Trophoblast cell (in vitro differentiated cells and primary cell): ENCODE results near the gene CD80.

ENCODE experiments used
- DNase-seq, 2 donors: peaks; one replicate each; pipeline ENCODE4 v3.0.0-alpha.2; 2016
- H2AFZ ChIP-seq: 2 replicates; pipeline ENCODE4 v1.6.1; 2013; ENCODE audit warnings: low read length, moderate library complexity, mild to moderate bottlenecking; ENCODE audit not compliant: insufficient read depth, poor library complexity
- H2AK5ac ChIP-seq: 2 replicates; pipeline ENCODE4 v1.6.1; 2013; ENCODE audit warnings: mild to moderate bottlenecking, low read length
- H2BK120ac ChIP-seq: 2 replicates; pipeline ENCODE4 v1.6.1; 2013; ENCODE audit warnings: low read length, mild to moderate bottlenecking, moderate library complexity; ENCODE audit not compliant: insufficient read depth, poor library complexity
- H2BK12ac ChIP-seq: 2 replicates; pipeline ENCODE4 v1.6.1; 2013; ENCODE audit warnings: mild to moderate bottlenecking, low read length, moderate library complexity
- H2BK5ac ChIP-seq: 2 replicates; pipeline ENCODE4 v1.6.1; 2013; ENCODE audit warnings: low read length, low read depth, moderate library complexity, mild to moderate bottlenecking; ENCODE audit not compliant: poor library complexity
- H3K14ac ChIP-seq: 2 replicates; pipeline ENCODE4 v1.6.1; 2013; ENCODE audit warnings: mild to moderate bottlenecking, low read length
- H3K18ac ChIP-seq: 2 replicates; pipeline ENCODE4 v1.6.1; 2013; ENCODE audit warnings: mild to moderate bottlenecking, low read length
- H3K23ac ChIP-seq: 2 replicates; pipeline ENCODE4 v1.6.1; 2013; ENCODE audit warnings: low read length
- H3K27ac ChIP-seq: 2 replicates; pipeline ENCODE4 v1.5.1; 2013; ENCODE audit warnings: low read depth, mild to moderate bottlenecking, inconsistent platforms, low read length, moderate library complexity
- H3K27me3 ChIP-seq: 2 replicates; pipeline ENCODE4 v1.6.1; 2013; ENCODE audit warnings: inconsistent platforms, mild to moderate bottlenecking, low read length, moderate library complexity; ENCODE audit not compliant: insufficient read depth
- H3K36me3 ChIP-seq, 2 experiments: 1 replicate in 1 of 2; 2 replicates in 1 of 2; pipeline ENCODE4 v1.6.1; 2013; ENCODE audit warnings: low read length in 2 of 2, mild to moderate bottlenecking in 2 of 2, moderate library complexity in 1 of 2; ENCODE audit not compliant: insufficient read depth in 2 of 2, control insufficient read depth in 1 of 2
- H3K4ac ChIP-seq: 2 replicates; pipeline ENCODE4 v1.6.1; 2013; ENCODE audit warnings: low read depth, mild to moderate bottlenecking, low read length, moderate library complexity
- H3K4me1 ChIP-seq, 2 experiments: 1 replicate in 1 of 2; 2 replicates in 1 of 2; pipeline ENCODE4 v1.6.1; 2013; ENCODE audit warnings: low read length in 2 of 2, mild to moderate bottlenecking in 2 of 2, moderate library complexity in 1 of 2; ENCODE audit not compliant: insufficient read depth in 2 of 2, control insufficient read depth in 1 of 2
- H3K4me2 ChIP-seq: 2 replicates; pipeline ENCODE4 v1.6.1; 2013; ENCODE audit warnings: inconsistent platforms, mild to moderate bottlenecking, low read length, moderate library complexity
- H3K4me3 ChIP-seq: 2 replicates; pipeline ENCODE4 v1.5.1; 2013; ENCODE audit warnings: mild to moderate bottlenecking, low read depth, low read length, inconsistent platforms
- H3K79me1 ChIP-seq: one replicate; pipeline ENCODE4 v1.6.1; 2013; ENCODE audit warnings: low read length
- H3K79me2 ChIP-seq: 2 replicates; pipeline ENCODE4 v1.6.1; 2013; ENCODE audit warnings: low read length, mild to moderate bottlenecking; ENCODE audit not compliant: control insufficient read depth, insufficient read depth, poor library complexity
- H3K9ac ChIP-seq: 2 replicates; pipeline ENCODE4 v1.6.1; 2013; ENCODE audit warnings: mild to moderate bottlenecking, low read length
- H3K9me3 ChIP-seq: 2 replicates; pipeline ENCODE4 v1.6.1; 2013; ENCODE audit warnings: low read depth, mild to moderate bottlenecking, control low read depth, inconsistent platforms, low read length; ENCODE audit not compliant: insufficient read depth
- H4K12ac ChIP-seq: 2 replicates; pipeline ENCODE4 v1.6.1; 2013; ENCODE audit warnings: low read depth, mild to moderate bottlenecking, low read length, moderate library complexity
- H4K8ac ChIP-seq: 2 replicates; pipeline ENCODE4 v1.6.1; 2013; ENCODE audit warnings: low read depth, mild to moderate bottlenecking, low read length, moderate library complexity
- H4K91ac ChIP-seq: one replicate; pipeline ENCODE4 v1.6.1; 2013; ENCODE audit warnings: low read depth, mild to moderate bottlenecking, low read length, moderate library complexity
- WGBS: extraction: QIAGEN DNeasy Blood & Tissue Kit; methylation state at CpG from one replicate; pipeline ENCODE4 v1.1.7; 2013; ENCODE audit warnings: missing lambda C conversion rate; ENCODE audit not compliant: insufficient read length, insufficient coverage; ENCODE audit errors: extremely low coverage; 5-methylcytosine and 5-hydroxymethylcytosine counted together

CD80 gene

GRCh38 chr3:119601154-119601553 lies 41.7 kb upstream of the CD80 start:
- Histone ChIP-seq H4K8ac (no peak overlapping the region), H2BK5ac (no peak overlapping the region), H4K12ac (no peak overlapping the region), H2AK5ac (no peak overlapping the region), H3K4ac (no peak overlapping the region), H3K4me2 (no peak overlapping the region), H3K9ac (no peak overlapping the region), H3K9me3 (peaks cover 3% of the 10 kb centered on the region), H3K14ac (no peak overlapping the region), H2BK120ac (no peak overlapping the region), H3K4me3 (no peak overlapping the region), H3K79me2 (no peaks in the 10 kb centered on the region), H2BK12ac (no peak overlapping the region), H3K79me1 (no peaks in the 10 kb centered on the region), H3K18ac (no peak overlapping the region), H3K4me1 (peaks cover 12 to 18% of the 10 kb centered on the region in 2 experiments), H3K27me3 (no peaks in the 10 kb centered on the region), H2AFZ (no peak overlapping the region), H3K27ac (no peak overlapping the region), H3K36me3 (no peaks in the 10 kb centered on the region), H4K91ac (no peak overlapping the region), H3K23ac (no peak overlapping the region)
- no CpG with 5 or more reads among the region's 3 CpGs for WGBS
- DNase-seq = no peak

DNA sequence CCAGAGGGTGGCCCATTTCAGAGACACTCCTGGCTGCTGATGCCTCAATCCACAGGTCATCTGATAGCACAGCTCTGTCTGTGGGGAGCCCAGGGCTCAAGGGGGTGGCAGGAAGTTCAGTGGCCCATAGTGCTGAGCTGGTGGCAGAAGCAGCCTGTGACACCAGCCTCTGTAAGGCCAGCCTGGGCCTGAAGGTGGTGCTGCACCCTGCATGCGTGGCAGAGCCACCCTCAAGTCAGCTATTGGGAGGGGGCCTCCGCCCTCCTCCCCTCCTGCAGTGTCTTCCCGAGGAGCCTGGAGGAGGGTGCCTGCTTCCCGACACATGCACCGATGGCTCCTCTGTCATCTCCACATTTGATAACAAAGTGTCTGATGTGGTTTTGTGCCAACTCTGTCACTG lies 41.3 kb upstream of the CD80 start:
- Histone ChIP-seq H2AK5ac (no peak overlapping the region), H3K4me2 (no peak overlapping the region), H3K36me3 (no peaks in the 10 kb centered on the region), H3K79me2 (no peaks in the 10 kb centered on the region), H2BK5ac (no peak overlapping the region), H2AFZ (no peak overlapping the region), H3K4me1 (peaks cover 12 to 18% of the 10 kb centered on the region in 2 experiments), H3K4me3 (no peak overlapping the region), H3K4ac (no peak overlapping the region), H4K91ac (no peak overlapping the region), H2BK12ac (no peak overlapping the region), H4K12ac (no peak overlapping the region), H3K79me1 (no peaks in the 10 kb centered on the region), H3K27me3 (no peaks in the 10 kb centered on the region), H3K18ac (no peak overlapping the region), H2BK120ac (no peak overlapping the region), H3K9me3 (peaks cover 3% of the 10 kb centered on the region), H3K9ac (no peak overlapping the region), H3K14ac (no peak overlapping the region), H3K27ac (no peak overlapping the region), H4K8ac (no peak overlapping the region), H3K23ac (no peak overlapping the region)
- DNase-seq = no peak
- WGBS = no CpG with 5 or more reads among the region's 5 CpGs

GRCh38 chr3:119599558-119600174 lies 40.3 kb upstream of the CD80 start:
- Histone ChIP-seq H3K18ac (no peak overlapping the region), H2AK5ac (no peak overlapping the region), H3K4ac (no peak overlapping the region), H3K9me3 (peaks cover 3% of the 10 kb centered on the region), H2BK5ac (peak overlapping the region; percentile 50), H3K23ac (no peak overlapping the region), H3K4me1 (peaks cover 12 to 18% of the 10 kb centered on the region in 2 experiments), H3K9ac (no peak overlapping the region), H3K4me2 (no peak overlapping the region), H3K79me2 (no peaks in the 10 kb centered on the region), H3K27ac (no peak overlapping the region), H3K36me3 (no peaks in the 10 kb centered on the region), H4K12ac (no peak overlapping the region), H4K91ac (peak overlapping the region; percentile 20), H4K8ac (no peak overlapping the region), H3K27me3 (no peaks in the 10 kb centered on the region), H2BK120ac (no peak overlapping the region), H2AFZ (no peak overlapping the region), H3K79me1 (no peaks in the 10 kb centered on the region), H3K14ac (no peak overlapping the region), H2BK12ac (no peak overlapping the region), H3K4me3 (no peak overlapping the region)
- no peak for DNase-seq
- no CpG with 5 or more reads among the region's 6 CpGs for WGBS

DNA sequence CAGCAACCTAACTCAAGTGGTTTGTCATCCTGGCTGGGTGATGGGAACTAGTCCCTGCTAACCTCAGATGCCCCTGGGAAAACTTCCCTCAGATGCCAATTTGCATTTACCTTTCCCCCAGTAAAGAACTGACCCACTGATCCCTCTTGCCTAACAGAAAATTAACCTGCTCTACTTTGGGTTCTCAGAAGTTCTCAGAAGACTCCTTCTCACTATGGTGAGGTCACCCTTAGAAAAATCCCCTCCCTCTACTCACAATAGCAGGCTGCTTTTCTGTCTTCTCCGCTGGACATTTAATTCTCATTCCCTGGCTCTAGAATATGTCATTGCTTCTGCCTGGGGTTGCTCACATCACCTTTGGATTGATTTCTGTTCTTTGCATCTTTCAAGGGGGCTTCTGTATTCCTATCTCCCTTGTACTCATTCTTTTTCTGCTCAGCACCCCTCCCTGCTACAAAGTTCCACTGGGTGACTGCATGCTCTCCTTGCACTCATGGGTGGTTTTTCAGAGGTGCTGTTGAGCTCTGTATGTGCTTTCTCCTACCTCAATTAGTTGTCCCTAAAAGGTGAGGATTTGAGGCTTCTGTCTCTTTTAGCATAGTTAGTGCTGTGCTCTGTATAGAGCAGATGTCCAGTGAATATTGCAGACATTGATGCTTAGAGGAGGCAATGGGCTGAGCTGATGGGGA lies 39.1 kb upstream of the CD80 start:
- Histone ChIP-seq H3K79me1 (no peaks in the 10 kb centered on the region), H2AFZ (no peak overlapping the region), H3K9me3 (peaks cover 3% of the 10 kb centered on the region), H4K8ac (no peak overlapping the region), H3K4me2 (no peak overlapping the region), H3K4me1 (peaks cover 12 to 18% of the 10 kb centered on the region in 2 experiments), H2BK5ac (no peak overlapping the region), H2BK12ac (no peak overlapping the region), H3K9ac (no peak overlapping the region), H3K36me3 (no peaks in the 10 kb centered on the region), H3K18ac (no peak overlapping the region), H3K23ac (no peak overlapping the region), H3K27me3 (no peaks in the 10 kb centered on the region), H3K4me3 (no peak overlapping the region), H3K4ac (no peak overlapping the region), H3K79me2 (no peaks in the 10 kb centered on the region), H2BK120ac (no peak overlapping the region), H3K27ac (no peak overlapping the region), H2AK5ac (no peak overlapping the region), H4K91ac (no peak overlapping the region), H3K14ac (no peak overlapping the region), H4K12ac (no peak overlapping the region)
- no peak for DNase-seq
- no CpG with 5 or more reads among the region's 1 CpG for WGBS
